Measurements from ENCODE around the gene HTR2A.

- TF ChIP-seq TAF1 (IDR thresholded peaks at IDR 0.05; ENCODE audit: borderline replicate concordance, low read depth, low read length) = no peak
- TF ChIP-seq POLR2A (IDR thresholded peaks at IDR 0.05; ENCODE audit: low read depth, low read length) = no peak
- TF ChIP-seq POLR2AphosphoS5 (IDR thresholded peaks at IDR 0.05; ENCODE audit: low read depth, low read length) = no peak
Measured at GRCh38 chr13:46852168-46852567, 44.7 kb downstream of the HTR2A start.

Data from GM12892 (cell line).